ENCODE results near the gene ANO1. TPM values are rescaled to one million over a fixed set of nuclear protein-coding genes. Genes with fewer than 3 reads are reported as not detected.

Gene ANO1
- total RNA-seq, 1 experiment from 2014 or later: 17.8 TPM

DNA sequence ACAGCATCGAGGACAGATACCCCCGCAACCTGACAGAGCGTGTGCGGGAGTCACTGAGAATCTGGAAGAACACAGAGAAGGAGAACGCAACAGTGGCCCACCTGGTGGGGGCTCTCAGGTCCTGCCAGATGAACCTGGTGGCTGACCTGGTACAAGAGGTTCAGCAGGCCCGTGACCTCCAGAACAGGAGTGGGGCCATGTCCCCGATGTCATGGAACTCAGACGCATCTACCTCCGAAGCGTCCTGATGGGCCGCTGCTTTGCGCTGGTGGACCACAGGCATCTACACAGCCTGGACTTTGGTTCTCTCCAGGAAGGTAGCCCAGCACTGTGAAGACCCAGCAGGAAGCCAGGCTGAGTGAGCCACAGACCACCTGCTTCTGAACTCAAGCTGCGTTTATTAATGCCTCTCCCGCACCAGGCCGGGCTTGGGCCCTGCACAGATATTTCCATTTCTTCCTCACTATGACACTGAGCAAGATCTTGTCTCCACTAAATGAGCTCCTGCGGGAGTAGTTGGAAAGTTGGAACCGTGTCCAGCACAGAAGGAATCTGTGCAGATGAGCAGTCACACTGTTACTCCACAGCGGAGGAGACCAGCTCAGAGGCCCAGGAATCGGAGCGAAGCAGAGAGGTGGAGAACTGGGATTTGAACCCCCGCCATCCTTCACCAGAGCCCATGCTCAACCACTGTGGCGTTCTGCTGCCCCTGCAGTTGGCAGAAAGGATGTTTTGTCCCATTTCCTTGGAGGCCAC is 128.3 kb downstream of the ANO1 start:
- H3K9me3 Mint-ChIP-seq (ENCODE audit: low read depth, unreplicated experiment): no peaks in the 10 kb centered on the region
- peaks cover 45% of the 10 kb centered on the region for H3K4me1 Mint-ChIP-seq (ENCODE audit: low read depth, unreplicated experiment)
- BruUV-seq (replicated peaks): no TSS peak
- intact Hi-C loops (cut with micrococcal nuclease; ENCODE audit: unreplicated experiment): no loop called here
- CTCF ChIA-PET: no interaction called here
- DNase-seq: no peak
- H3K36me3 Mint-ChIP-seq (ENCODE audit: insufficient read depth, unreplicated experiment): peaks cover 69% of the 10 kb centered on the region
- H3K4me3 Mint-ChIP-seq (ENCODE audit: low read depth, unreplicated experiment): peak overlapping the region; percentile 88
- no peaks in the 10 kb centered on the region for H3K27me3 Mint-ChIP-seq (ENCODE audit: unreplicated experiment)
- TF ChIP-seq, protein P1, sequence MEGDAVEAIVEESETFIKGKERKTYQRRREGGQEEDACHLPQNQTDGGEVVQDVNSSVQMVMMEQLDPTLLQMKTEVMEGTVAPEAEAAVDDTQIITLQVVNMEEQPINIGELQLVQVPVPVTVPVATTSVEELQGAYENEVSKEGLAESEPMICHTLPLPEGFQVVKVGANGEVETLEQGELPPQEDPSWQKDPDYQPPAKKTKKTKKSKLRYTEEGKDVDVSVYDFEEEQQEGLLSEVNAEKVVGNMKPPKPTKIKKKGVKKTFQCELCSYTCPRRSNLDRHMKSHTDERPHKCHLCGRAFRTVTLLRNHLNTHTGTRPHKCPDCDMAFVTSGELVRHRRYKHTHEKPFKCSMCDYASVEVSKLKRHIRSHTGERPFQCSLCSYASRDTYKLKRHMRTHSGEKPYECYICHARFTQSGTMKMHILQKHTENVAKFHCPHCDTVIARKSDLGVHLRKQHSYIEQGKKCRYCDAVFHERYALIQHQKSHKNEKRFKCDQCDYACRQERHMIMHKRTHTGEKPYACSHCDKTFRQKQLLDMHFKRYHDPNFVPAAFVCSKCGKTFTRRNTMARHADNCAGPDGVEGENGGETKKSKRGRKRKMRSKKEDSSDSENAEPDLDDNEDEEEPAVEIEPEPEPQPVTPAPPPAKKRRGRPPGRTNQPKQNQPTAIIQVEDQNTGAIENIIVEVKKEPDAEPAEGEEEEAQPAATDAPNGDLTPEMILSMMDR (IDR thresholded peaks at IDR 0.05; ENCODE audit: unreplicated experiment): no peak
- H3K27ac Mint-ChIP-seq (ENCODE audit: unreplicated experiment): no peak overlapping the region

DNA sequence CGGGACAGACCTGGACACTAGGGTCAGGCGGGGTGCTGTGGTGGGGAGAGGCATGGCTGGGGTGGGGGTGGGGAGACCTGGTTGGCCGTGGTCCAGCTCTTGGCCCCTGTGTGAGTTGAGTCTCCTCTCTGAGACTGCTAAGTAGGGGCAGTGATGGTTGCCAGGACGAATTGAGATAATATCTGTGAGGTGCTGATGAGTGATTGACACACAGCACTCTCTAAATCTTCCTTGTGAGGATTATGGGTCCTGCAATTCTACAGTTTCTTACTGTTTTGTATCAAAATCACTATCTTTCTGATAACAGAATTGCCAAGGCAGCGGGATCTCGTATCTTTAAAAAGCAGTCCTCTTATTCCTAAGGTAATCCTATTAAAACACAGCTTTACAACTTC is 128.9 kb downstream of the ANO1 start:
- Mint-ChIP-seq H3K4me3 (ENCODE audit: low read depth, unreplicated experiment) (no peak overlapping the region), H3K9me3 (ENCODE audit: low read depth, unreplicated experiment) (no peaks in the 10 kb centered on the region), H3K4me1 (ENCODE audit: low read depth, unreplicated experiment) (peaks cover 46% of the 10 kb centered on the region), H3K27ac (ENCODE audit: unreplicated experiment) (no peak overlapping the region), H3K27me3 (ENCODE audit: unreplicated experiment) (no peaks in the 10 kb centered on the region), H3K36me3 (ENCODE audit: insufficient read depth, unreplicated experiment) (peaks cover 69% of the 10 kb centered on the region)
- intact Hi-C loops (cut with micrococcal nuclease; ENCODE audit: unreplicated experiment): no loop called here
- CTCF ChIA-PET: interaction anchor here (0.5 kb wide), 1 partner anchor 118 kb away, joined by 3 read pairs; no protein-coding TSS in a partner anchor
- no peak for DNase-seq
- no TSS peak for BruUV-seq (replicated peaks)
- TF ChIP-seq, protein P1 (IDR thresholded peaks at IDR 0.05; ENCODE audit: unreplicated experiment): no peak

DNA sequence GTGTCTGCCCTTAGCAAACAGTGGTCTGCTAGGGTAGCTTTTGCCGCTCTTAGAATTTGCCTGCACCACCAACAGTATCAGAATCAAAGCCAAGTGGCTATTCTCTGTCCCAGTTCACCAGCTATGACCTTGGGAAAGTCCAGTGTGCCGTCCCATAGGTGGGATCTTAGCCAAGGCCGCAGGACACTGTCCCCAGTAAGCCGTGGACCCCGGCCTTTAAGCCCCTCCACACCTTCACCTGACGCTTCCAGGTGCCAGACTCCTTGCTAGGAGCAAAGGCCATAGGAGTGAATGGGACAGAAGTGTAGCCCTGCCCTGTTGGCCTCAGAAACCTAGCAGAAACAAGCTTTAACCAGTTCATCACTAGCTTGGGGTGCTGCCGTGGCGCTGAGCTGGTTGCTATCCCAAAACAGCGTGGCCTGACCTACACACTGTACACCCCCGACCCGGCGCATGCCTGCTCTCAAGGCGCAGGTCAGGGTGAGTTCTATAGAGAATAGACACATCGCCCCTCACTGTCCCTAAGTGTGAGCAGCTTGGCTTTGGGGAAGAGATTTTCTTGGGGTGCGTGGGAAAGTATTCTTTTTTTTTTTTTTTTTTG is 129.5 kb downstream of the ANO1 start:
- Mint-ChIP-seq H3K9me3 (ENCODE audit: low read depth, unreplicated experiment) (no peaks in the 10 kb centered on the region), H3K4me3 (ENCODE audit: low read depth, unreplicated experiment) (no peak overlapping the region), H3K4me1 (ENCODE audit: low read depth, unreplicated experiment) (peaks cover 47% of the 10 kb centered on the region), H3K27ac (ENCODE audit: unreplicated experiment) (no peak overlapping the region), H3K36me3 (ENCODE audit: insufficient read depth, unreplicated experiment) (peaks cover 66% of the 10 kb centered on the region), H3K27me3 (ENCODE audit: unreplicated experiment) (no peaks in the 10 kb centered on the region)
- intact Hi-C loops (cut with micrococcal nuclease; ENCODE audit: unreplicated experiment): no loop called here
- BruUV-seq (replicated peaks): no TSS peak
- CTCF ChIA-PET: interaction anchor here (0.5 kb wide), 1 partner anchor 118 kb away, joined by 3 read pairs; no protein-coding TSS in a partner anchor
- TF ChIP-seq, protein P1 (IDR thresholded peaks at IDR 0.05; ENCODE audit: unreplicated experiment): no peak
- no peak for DNase-seq

DNA sequence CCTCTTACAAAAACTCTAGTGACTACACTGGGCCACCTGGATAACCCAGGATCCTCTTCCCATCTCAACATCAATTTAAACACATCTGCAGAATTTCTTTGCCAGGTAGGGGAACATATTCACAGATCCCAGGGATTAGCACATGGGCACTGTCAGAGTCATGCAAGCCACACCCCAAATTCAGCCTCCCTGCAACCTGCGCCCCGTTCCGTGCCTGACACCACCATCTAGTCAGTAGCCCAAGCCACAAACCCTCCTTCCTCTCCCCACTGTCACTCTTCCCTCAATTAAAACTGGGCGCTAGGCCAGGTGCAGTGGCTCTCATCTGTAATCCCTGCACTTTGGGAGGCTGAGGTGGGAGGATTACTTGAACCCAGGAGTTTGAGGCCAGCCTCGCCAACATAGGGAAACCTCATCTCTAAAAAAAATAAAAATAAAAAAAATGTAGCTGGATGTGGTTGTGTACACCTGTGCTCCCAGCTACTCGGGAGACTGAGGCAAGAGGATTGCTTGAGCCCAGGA is 131.3 kb downstream of the ANO1 start:
- Mint-ChIP-seq H3K27ac (ENCODE audit: unreplicated experiment) (no peak overlapping the region), H3K4me3 (ENCODE audit: low read depth, unreplicated experiment) (no peak overlapping the region), H3K27me3 (ENCODE audit: unreplicated experiment) (no peaks in the 10 kb centered on the region), H3K4me1 (ENCODE audit: low read depth, unreplicated experiment) (peaks cover 39% of the 10 kb centered on the region), H3K36me3 (ENCODE audit: insufficient read depth, unreplicated experiment) (peaks cover 47% of the 10 kb centered on the region), H3K9me3 (ENCODE audit: low read depth, unreplicated experiment) (no peaks in the 10 kb centered on the region)
- CTCF ChIA-PET: no interaction called here
- intact Hi-C loops (cut with micrococcal nuclease; ENCODE audit: unreplicated experiment): no loop called here
- TF ChIP-seq, protein P1 (IDR thresholded peaks at IDR 0.05; ENCODE audit: unreplicated experiment): no peak
- no TSS peak for BruUV-seq (replicated peaks)
- no peak for DNase-seq
